Stimulated activated CD8-positive, alpha-beta memory T cell treated with anti-CD3 and anti-CD28 coated beads, Interleukin-12 subunit alpha, Interleukin-12 subunit beta, amount 100 ng/mL, for 24 hours (primary cell): ENCODE measurements around the gene VWF.

ENCODE experiments used
- DNase-seq: peaks from one replicate; pipeline ENCODE4 v3.0.0-alpha.2; 2020; ENCODE audit errors: extremely low read depth

Gene VWF

GRCh38 chr12:5985471-5985870, 139.0 kb downstream of the VWF start:
- DNase-seq = no peak

- no peak for DNase-seq
These were observed 139.6 kb downstream of the VWF start for GRCh38 chr12:5984873-5985272.

GRCh38 chr12:5982106-5982505, 142.4 kb downstream of the VWF start:
- no peak for DNase-seq

- DNase-seq = no peak
These were observed 146.9 kb downstream of the VWF start for GRCh38 chr12:5977556-5977955.

GRCh38 chr12:5976711-5977110, 147.8 kb downstream of the VWF start:
- DNase-seq = no peak

- DNase-seq = no peak
These were observed 148.3 kb downstream of the VWF start for GRCh38 chr12:5976196-5976595.

GRCh38 chr12:5973461-5974115, 150.9 kb downstream of the VWF start:
- DNase-seq = no peak

- no peak for DNase-seq
These were observed 152.1 kb downstream of the VWF start for GRCh38 chr12:5972387-5972786.

- no peak for DNase-seq
These were observed 153.1 kb downstream of the VWF start for GRCh38 chr12:5971194-5971850.

- no peak for DNase-seq
These were observed 154.3 kb downstream of the VWF start for GRCh38 chr12:5969974-5970690.

- no peak for DNase-seq
These were observed 155.1 kb downstream of the VWF start for GRCh38 chr12:5969156-5969973.

- DNase-seq = no peak
These were observed 156.6 kb downstream of the VWF start for GRCh38 chr12:5967645-5968415.

- DNase-seq = no peak
These were observed 157.9 kb downstream of the VWF start for GRCh38 chr12:5966486-5967095.

GRCh38 chr12:5965950-5966383, 158.5 kb downstream of the VWF start:
- peak; percentile 17 for DNase-seq

- DNase-seq = no peak
These were observed 159.3 kb downstream of the VWF start for GRCh38 chr12:5964913-5965900.

- no peak for DNase-seq
These were observed 161.0 kb downstream of the VWF start for GRCh38 chr12:5963515-5963914.

- DNase-seq = no peak
These were observed 163.7 kb downstream of the VWF start for GRCh38 chr12:5960783-5961182.

GRCh38 chr12:5956987-5957386, 167.5 kb downstream of the VWF start:
- no peak for DNase-seq

- no peak for DNase-seq
These were observed 169.8 kb downstream of the VWF start for GRCh38 chr12:5954661-5955060.
